ENCODE results near the gene GRM1. TPM values are rescaled to one million over a fixed set of nuclear protein-coding genes. Genes with fewer than 3 reads are reported as not detected.
"Not testable (repeated sequence)": the region's sequence is repeated elsewhere in the genome, so short reads cannot be mapped to it uniquely, and the experiment has no call there.

The GRM1 gene
- total and polyA plus RNA-seq, 9 donors, result 0.02 to 0.24 (median 0.10) TPM

GRCh38 chr6:146224988-146225387, 196.1 kb downstream of the GRM1 start:
- H3K27me3 ChIP-seq, result no peaks in the 10 kb centered on the region
- H3K27ac ChIP-seq, result no peak overlapping the region
- WGBS, 3 donors, result 58 to 65% (median 61%) methylated on average over 5 of the region's 5 CpGs
- intact Hi-C loops (cut with DNase I), result no loop called here
- no peak for TF ChIP-seq CTCF (IDR thresholded peaks at IDR 0.05)
- H3K9me3 ChIP-seq, result no peaks in the 10 kb centered on the region
- H3K4me1 ChIP-seq (ENCODE audit: insufficient read depth), result no peaks in the 10 kb centered on the region
- no peaks in the 10 kb centered on the region for H3K36me3 ChIP-seq
- H3K4me3 ChIP-seq, result no peak overlapping the region
- no peak for DNase-seq

- no peak for TF ChIP-seq CTCF (IDR thresholded peaks at IDR 0.05)
- TF ChIP-seq EP300 (IDR thresholded peaks at IDR 0.05), result no peak
- no peak for TF ChIP-seq POLR2A (IDR thresholded peaks at IDR 0.05)
- Histone ChIP-seq H3K9me3 (no peaks in the 10 kb centered on the region), H3K36me3 (no peaks in the 10 kb centered on the region), H3K4me1 (ENCODE audit: insufficient read depth) (no peaks in the 10 kb centered on the region), H3K27me3 (no peaks in the 10 kb centered on the region), H3K27ac (no peak overlapping the region), H3K4me3 (no peak overlapping the region)
- WGBS, 3 donors, result 59 to 71% (median 62%) methylated on average over 1 of the region's 1 CpG
- intact Hi-C loops (cut with DNase I), result no loop called here
- no peak for DNase-seq
Observed at GRCh38 chr6:146240322-146240721, 211.5 kb downstream of the GRM1 start.

- 80 to 86% (median 82%) methylated on average over 2 of the region's 2 CpGs for WGBS, 3 donors
- Histone ChIP-seq H3K4me3 (no peak overlapping the region), H3K4me1 (ENCODE audit: insufficient read depth) (no peaks in the 10 kb centered on the region), H3K9me3 (no peaks in the 10 kb centered on the region), H3K27ac (no peak overlapping the region), H3K27me3 (no peaks in the 10 kb centered on the region), H3K36me3 (no peaks in the 10 kb centered on the region)
- intact Hi-C loops (cut with DNase I), result no loop called here
- TF ChIP-seq POLR2A (IDR thresholded peaks at IDR 0.05) (no peak), CTCF (IDR thresholded peaks at IDR 0.05) (no peak), EP300 (IDR thresholded peaks at IDR 0.05) (no peak)
- DNase-seq, result no peak
Observed at GRCh38 chr6:146240807-146241206, 211.9 kb downstream of the GRM1 start.

GRCh38 chr6:146243646-146244045, 214.8 kb downstream of the GRM1 start:
- H3K27me3 ChIP-seq; H3K27ac ChIP-seq; intact Hi-C loops (cut with DNase I): not testable (repeated sequence)

GRCh38 chr6:146244630-146245143, 215.8 kb downstream of the GRM1 start:
- Histone ChIP-seq H3K9me3 (no peaks in the 10 kb centered on the region), H3K4me3 (no peak overlapping the region), H3K27ac (no peak overlapping the region), H3K4me1 (ENCODE audit: insufficient read depth) (no peaks in the 10 kb centered on the region), H3K36me3 (no peaks in the 10 kb centered on the region), H3K27me3 (no peaks in the 10 kb centered on the region)
- TF ChIP-seq CTCF (IDR thresholded peaks at IDR 0.05) (no peak), POLR2A (IDR thresholded peaks at IDR 0.05) (no peak), EP300 (IDR thresholded peaks at IDR 0.05) (no peak)
- intact Hi-C loops (cut with DNase I), result no loop called here
- DNase-seq, result no peak
- WGBS, 3 donors, result 72 to 81% (median 79%) methylated on average over 5 of the region's 5 CpGs

More at GRCh38 chr6:146243646-146244045, 214.8 kb downstream of the GRM1 start:
- not testable (repeated sequence) for H3K9me3 ChIP-seq; H3K4me3 ChIP-seq; DNase-seq; H3K36me3 ChIP-seq; H3K4me1 ChIP-seq (ENCODE audit: insufficient read depth)
- 72 to 77% (median 76%) methylated on average over 5 of the region's 5 CpGs for WGBS, 3 donors

Measured in ovary (tissue), 9 donors.